Hematopoietic multipotent progenitor cell treated with erythropoietin and hydrocortisone succinate and interleukin-3 and kit ligand, for 17 days (in vitro differentiated cells): ENCODE results near the gene FREY1.

Source experiments
- DNase-seq: peaks from one replicate; pipeline ENCODE4 v3.0.0-alpha.2; 2015; ENCODE audit warnings: low spot score

FREY1 gene

DNA sequence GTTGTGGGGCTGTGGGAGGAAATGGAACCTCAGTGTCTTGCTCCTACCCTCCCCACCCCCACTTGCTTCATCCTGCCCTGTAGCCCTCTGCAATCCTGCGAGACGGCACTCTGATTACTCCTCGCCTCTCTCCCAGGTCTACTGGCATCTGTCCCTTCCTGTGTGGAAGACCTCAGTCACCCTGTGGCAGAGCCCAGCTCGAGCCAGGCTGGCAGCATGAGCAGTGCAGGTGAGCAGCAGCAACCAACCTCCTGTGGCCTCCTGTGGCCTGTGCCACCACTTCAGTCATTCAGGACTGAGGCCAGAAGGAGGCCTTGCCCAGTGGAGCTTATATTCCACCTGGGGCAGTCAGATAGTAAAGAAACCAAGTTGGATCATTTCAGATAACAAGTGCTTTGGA lies 36.4 kb downstream of the FREY1 start:
- no peak for DNase-seq

DNA sequence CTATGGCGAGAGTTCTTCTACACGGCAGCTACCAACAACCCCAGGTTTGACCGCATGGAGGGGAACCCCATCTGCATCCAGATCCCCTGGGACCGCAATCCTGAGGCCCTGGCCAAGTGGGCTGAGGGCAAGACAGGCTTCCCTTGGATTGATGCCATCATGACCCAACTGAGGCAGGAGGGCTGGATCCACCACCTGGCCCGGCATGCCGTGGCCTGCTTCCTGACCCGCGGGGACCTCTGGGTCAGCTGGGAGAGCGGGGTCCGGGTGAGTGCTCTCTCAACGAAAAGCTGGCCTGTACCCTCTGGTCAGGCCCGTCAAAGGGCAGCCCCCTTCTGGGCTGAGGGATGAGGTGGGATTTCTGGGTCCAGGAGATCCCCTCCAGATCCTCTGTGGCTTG lies 37.5 kb downstream of the FREY1 start:
- DNase-seq = no peak

DNA sequence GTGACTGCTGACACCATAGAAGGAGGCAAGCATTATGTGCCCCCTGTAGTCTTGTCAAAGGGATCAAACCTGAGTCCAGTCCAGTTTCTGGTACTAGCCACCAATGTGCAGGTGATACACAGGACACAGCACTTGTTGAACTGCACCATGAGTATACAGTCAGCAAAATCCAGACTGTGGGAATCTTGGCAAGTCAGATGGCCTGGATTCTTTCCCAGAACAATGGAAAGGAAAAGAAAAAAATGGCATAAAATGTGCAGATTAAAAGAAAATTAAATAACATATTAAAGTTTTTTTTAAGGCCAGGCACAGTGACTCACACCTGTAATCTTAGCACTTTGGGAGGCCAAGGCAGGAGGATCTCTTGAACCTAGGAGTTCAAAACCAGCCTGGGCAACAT lies 43.0 kb downstream of the FREY1 start:
- no peak for DNase-seq

DNA sequence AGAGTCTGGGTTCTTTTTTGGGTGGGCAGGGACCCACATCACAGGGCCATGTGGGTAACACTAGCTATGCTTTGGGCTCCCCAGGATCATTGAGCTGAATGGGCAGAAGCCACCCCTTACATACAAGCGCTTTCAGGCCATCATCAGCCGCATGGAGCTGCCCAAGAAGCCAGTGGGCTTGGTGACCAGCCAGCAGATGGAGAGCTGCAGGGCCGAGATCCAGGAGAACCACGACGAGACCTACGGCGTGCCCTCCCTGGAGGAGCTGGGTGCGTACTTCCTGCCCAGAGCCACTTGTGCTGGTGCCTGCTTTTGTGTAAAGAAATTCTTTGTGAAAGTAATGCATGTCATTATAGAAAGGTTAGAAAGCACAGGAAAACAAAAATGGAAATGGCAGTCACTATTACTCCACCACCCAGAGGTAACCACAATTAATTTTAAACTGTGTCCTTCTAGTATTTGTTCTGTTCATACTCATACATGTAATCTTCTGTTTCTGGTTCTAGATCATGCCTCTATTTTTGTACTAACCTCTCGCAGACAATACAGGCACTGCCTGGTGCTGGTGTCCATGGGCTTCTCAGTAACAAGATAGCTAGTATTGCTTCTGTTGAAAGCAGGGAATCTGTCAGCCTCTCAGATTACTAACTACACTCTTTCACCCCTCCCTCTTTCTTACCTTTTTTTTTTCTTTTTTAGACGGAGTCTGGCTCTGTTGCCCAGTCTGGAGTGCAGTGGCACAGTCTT lies 46.1 kb downstream of the FREY1 start:
- DNase-seq = no peak

DNA sequence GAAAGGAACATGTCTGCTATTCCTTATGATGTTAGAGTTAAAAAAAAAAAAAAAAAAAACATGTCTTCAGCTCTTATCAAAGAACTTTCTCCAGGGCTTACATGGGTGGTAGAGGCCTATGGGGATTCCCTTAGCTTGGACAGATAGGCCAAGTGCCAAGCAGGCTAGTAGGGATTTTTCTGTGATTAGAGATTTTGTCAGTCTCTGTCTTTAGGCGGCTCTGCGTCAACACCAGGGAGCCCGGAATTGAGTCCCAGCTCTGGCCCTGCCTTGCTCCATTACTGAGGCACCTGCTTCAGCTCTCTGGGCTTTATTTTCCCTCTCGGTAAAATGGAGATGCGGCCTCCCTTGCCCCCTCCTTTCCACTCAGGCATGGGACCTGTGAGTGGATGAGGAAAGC lies 46.7 kb downstream of the FREY1 start:
- no peak for DNase-seq

DNA sequence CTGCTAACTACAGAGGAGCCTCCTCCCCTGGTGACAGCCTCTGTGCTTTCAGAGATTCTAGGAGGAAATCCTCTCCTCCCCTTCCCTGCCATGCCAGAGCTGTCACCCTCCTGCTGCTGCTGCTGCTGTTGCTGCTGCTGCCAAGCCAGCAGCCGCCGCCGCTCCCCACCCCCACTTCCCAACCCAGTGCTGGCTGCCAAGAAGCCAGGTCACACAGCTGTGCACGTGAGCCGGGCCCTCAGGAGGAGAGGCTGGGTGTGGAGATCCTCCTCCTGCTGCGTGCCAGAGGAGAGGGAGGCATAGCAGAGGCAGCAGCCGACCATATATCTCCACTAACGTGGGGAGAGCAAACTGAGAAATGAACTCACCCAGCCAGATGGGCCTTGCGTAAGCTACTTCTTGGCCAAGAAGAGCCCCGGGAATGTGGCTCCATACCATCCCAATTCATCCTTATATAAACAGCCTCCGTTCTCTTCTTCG lies 47.4 kb downstream of the FREY1 start:
- DNase-seq = no peak

DNA sequence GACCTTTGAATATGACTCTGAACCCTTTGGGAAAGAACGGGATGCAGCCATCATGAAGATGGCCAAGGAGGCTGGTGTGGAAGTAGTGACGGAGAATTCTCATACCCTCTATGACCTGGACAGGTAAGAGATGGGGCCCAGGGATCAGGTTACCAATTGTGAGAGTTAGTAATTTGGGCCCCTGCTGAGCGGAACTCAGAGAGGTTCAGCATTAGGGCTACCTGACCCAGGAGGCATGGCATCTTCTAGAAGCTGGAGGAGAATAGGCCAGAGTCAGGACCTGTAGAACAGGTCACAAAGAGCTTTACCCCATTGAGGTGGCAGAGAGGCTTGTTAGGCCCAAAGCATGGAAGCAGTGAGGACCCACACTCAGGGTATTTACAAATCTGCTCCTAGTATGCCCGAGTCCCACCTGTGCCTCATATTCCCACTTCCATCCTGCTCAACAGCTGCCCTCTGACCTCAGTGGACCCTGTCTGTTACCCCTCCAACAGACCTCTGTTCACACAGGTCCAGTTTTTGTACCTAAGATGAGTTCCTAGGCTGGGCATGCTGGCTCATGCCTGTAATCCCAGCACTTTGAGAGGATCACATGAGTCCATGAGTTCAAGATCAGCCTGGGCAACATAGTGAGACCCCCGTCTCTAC lies 48.2 kb downstream of the FREY1 start:
- no peak for DNase-seq

DNA sequence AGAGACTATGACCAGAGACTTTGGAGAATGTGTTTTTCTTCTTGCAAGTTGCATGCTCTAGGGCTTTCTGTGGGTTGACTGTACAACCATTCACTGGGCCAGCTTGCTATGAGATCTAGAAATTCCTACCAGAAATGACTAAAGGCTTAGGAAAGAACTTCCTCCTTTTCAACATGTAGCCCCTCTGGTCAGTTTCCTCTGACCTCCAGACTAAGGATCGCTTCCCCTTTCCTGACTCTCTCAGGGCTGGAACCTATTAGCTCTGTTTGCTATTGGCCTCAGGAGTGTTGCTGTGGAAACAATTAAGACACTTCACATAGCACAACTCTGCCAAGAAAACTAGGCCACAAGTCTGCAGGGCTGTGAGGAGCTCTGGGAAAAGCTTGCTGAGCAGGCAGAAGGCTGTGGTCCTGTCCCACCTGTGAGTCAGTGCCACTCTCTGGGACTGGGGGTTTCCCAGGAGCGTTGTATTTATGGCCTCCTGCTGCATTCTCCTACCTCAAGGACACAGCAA lies 49.1 kb downstream of the FREY1 start:
- DNase-seq = no peak
